HG03060 (cell line): ENCODE results near the gene SP2.

ENCODE experiments used
- ATAC-seq: cut with Tn5 transposase; IDR thresholded peaks from one replicate; pipeline ENCODE4 v1.9.1; 2021; ENCODE audit warnings: low read depth, moderate number of reproducible peaks; ENCODE audit not compliant: unreplicated experiment

The SP2 gene

GRCh38 chr17:47968836-47969235 lies 72.8 kb downstream of the SP2 start:
- no peak for ATAC-seq

- ATAC-seq = no peak
Observed at GRCh38 chr17:47969930-47970724, 74.1 kb downstream of the SP2 start.

GRCh38 chr17:47970725-47971499 lies 74.9 kb downstream of the SP2 start, which contains the start of gene CDK5RAP3:
TSS of gene CDK5RAP3 (plus strand) at chr17:47971113. CDS start at chr17:47971147, 34 bp downstream.
- ATAC-seq = peak; percentile 84

- ATAC-seq = no peak
Observed at GRCh38 chr17:47973541-47973940, 77.5 kb downstream of the SP2 start.

GRCh38 chr17:47975189-47975822 lies 79.3 kb downstream of the SP2 start:
- no peak for ATAC-seq

- ATAC-seq = no peak
Observed at GRCh38 chr17:47975823-47976205, 79.8 kb downstream of the SP2 start.

GRCh38 chr17:47978324-47978723 lies 82.3 kb downstream of the SP2 start:
- no peak for ATAC-seq
